ENCODE data around the gene LRRC25.

DNA sequence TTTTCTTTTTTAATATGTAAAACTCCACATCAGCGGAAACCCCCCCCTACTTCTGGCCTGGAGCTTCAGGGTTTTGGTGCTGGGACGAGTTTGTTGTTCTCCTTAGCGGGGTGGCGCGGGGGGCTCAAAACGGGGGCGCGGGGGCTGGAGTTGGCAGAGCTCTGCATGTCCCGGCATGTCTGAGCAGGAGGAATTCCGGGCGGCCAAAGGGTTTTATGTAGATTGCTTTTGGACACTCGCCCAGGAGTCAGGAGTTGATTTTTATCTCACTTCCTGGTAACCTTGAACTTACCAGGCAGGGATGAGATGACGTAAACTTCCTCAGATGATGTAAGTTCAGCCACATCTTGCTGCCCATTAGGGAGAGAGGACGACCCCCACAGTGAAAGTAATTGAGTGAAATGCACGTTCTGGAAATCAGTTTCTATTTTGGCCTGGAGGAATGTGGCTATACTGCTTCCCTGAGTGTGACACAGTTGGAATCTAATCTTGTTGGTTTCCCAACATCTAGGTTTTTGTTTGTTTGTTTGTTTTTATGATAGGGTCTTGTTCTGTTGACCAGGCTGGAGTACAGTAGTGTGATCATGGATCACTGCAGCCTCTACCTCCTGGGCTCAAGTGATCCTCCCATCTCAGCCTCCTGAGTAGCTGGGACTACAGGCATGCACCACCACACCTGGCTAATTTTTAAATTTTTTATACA is 32.4 kb downstream of the LRRC25 start:
- TF ChIP-seq, protein P1, sequence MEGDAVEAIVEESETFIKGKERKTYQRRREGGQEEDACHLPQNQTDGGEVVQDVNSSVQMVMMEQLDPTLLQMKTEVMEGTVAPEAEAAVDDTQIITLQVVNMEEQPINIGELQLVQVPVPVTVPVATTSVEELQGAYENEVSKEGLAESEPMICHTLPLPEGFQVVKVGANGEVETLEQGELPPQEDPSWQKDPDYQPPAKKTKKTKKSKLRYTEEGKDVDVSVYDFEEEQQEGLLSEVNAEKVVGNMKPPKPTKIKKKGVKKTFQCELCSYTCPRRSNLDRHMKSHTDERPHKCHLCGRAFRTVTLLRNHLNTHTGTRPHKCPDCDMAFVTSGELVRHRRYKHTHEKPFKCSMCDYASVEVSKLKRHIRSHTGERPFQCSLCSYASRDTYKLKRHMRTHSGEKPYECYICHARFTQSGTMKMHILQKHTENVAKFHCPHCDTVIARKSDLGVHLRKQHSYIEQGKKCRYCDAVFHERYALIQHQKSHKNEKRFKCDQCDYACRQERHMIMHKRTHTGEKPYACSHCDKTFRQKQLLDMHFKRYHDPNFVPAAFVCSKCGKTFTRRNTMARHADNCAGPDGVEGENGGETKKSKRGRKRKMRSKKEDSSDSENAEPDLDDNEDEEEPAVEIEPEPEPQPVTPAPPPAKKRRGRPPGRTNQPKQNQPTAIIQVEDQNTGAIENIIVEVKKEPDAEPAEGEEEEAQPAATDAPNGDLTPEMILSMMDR (IDR thresholded peaks at IDR 0.05; ENCODE audit: poor library complexity), result no peak
- TF ChIP-seq EZH2phosphoT487 (IDR thresholded peaks at IDR 0.05; ENCODE audit: low read depth, severe bottlenecking, unreplicated experiment), result no peak
- no peak for TF ChIP-seq EZH2 (IDR thresholded peaks at IDR 0.05; ENCODE audit: borderline replicate concordance)
